GM12891 (cell line): ENCODE data around the gene SPACA7.

ENCODE experiments used
- POLR2A ChIP-seq: IDR thresholded peaks from 2 replicates; pipeline ENCODE4 v1.6.1; 2011; ENCODE audit warnings: low read depth, low read length, control low read depth
- POLR2AphosphoS5 ChIP-seq: IDR thresholded peaks from 2 replicates; pipeline ENCODE4 v1.6.1; 2011; ENCODE audit warnings: low read depth, low read length, control low read depth

DNA sequence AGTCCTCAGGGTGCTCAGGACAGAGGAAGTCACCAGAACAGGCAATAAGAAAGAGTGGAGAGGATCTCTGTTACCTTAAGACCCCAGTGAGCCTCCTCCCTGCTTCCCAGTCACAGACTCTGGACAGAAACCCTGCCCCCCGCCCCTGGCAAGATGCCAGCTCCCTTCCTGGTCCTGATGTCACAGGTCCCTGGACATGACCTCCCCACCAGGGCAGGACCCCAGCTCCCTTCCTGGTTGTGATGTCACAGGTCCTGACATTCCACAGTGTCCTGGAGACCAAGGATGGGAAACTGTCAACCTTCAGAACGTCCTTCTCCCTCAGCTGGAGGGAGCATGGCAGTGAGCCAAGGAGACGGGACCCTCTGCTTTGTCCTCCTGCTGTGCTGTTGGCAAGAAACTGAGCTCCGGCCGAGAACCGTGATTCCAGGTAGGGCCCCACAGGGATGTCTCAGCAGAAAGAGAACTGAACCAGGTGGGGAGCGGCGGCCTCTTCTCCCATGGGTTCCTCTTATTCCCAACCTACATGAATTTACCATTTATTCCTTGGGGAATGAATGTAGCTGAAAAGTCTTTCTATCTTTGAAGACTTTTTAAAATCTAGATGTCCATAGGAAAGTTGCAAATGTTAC lies at the start of gene SPACA7:
- no peak for TF ChIP-seq POLR2A
- no peak for TF ChIP-seq POLR2AphosphoS5
